IMR-90 (cell line): ENCODE measurements around the gene TMEM81. TPM values are rescaled to one million over a fixed set of nuclear protein-coding genes. Genes with fewer than 3 reads are reported as not detected.
A peak's percentile ranks its signal among the peaks of the same experiment; 100 is the strongest.

ENCODE experiments used
- ATAC-seq: fragments of 200-7000 bp; cut with Tn5 transposase; 2 replicates; pipeline ENCODE4 v1.9.1; 2020; ENCODE audit warnings: low read depth, mild to moderate bottlenecking, moderate library complexity
- BruUV-seq: library from RNA; stranded (reverse); fragments of 400-500 nt; replicated peaks from 2 replicates; lab custom pipeline; 2021; lab: Mats Ljungman, UMichigan
- CTCF ChIA-PET: fragments of 300-600 bp; formaldehyde crosslinking; extraction: SDS; loops from one replicate; lab custom pipeline; 2021; ENCODE audit warnings: antibody characterized with exemption; lab: Yijun Ruan, JAX
- POLR2A ChIA-PET: fragments of 300-600 bp; sonication (Branson Sonifier 250); formaldehyde crosslinking; loops from one replicate; lab custom pipeline; 2022; ENCODE audit warnings: antibody characterized with exemption; ENCODE audit not compliant: unreplicated experiment; lab: Charles Lee
- DNase-seq: peaks from one replicate; pipeline ENCODE4 v3.0.0; 2013
- H2AFZ ChIP-seq: replicated peaks from 2 replicates; pipeline ENCODE3; 2013; ENCODE audit warnings: low read length, mild to moderate bottlenecking; ENCODE audit not compliant: poor library complexity
- H2AK5ac ChIP-seq: 2 replicates; pipeline ENCODE4 v1.6.1; 2013; ENCODE audit warnings: low read depth, low read length, inconsistent platforms
- H2AK9ac ChIP-seq: replicated peaks from 2 replicates; pipeline ENCODE3; 2013; ENCODE audit warnings: mild to moderate bottlenecking, low read depth, low read length, moderate library complexity; ENCODE audit not compliant: poor library complexity
- H2BK120ac ChIP-seq: 2 replicates; pipeline ENCODE4 v1.6.1; 2013; ENCODE audit warnings: low read depth, low read length, inconsistent platforms
- H2BK15ac ChIP-seq: 3 replicates; pipeline ENCODE4 v1.6.1; 2013; ENCODE audit warnings: low read depth, low read length, inconsistent platforms
- H2BK20ac ChIP-seq: 2 replicates; pipeline ENCODE4 v1.6.1; 2013; ENCODE audit warnings: low read depth, mild to moderate bottlenecking, inconsistent platforms, low read length, moderate library complexity
- H2BK5ac ChIP-seq: 2 replicates; pipeline ENCODE4 v1.6.1; 2013; ENCODE audit warnings: mild to moderate bottlenecking, low read depth, low read length, inconsistent platforms; ENCODE audit not compliant: poor library complexity, severe bottlenecking
- H3K14ac ChIP-seq: replicated peaks from 2 replicates; pipeline ENCODE4 v1.6.1; 2013; ENCODE audit warnings: low read depth, low read length, inconsistent platforms
- H3K18ac ChIP-seq: 2 replicates; pipeline ENCODE4 v1.6.1; 2013; ENCODE audit warnings: low read depth, low read length, control low read depth
- H3K23ac ChIP-seq: 2 replicates; pipeline ENCODE4 v1.6.1; 2013; ENCODE audit warnings: low read depth, low read length, inconsistent platforms
- H3K27ac ChIP-seq: 2 replicates; pipeline ENCODE4 v1.5.1; 2013; ENCODE audit warnings: mild to moderate bottlenecking, control low read depth, low read length; ENCODE audit not compliant: insufficient read depth
- H3K27me3 ChIP-seq: 2 replicates; pipeline ENCODE4 v1.6.1; 2013; ENCODE audit warnings: low read length; ENCODE audit not compliant: control insufficient read depth, insufficient read depth
- H3K36me3 ChIP-seq: 2 replicates; pipeline ENCODE4 v1.6.1; 2013; ENCODE audit warnings: low read length, mixed read lengths; ENCODE audit not compliant: control insufficient read depth, insufficient read depth
- H3K4ac ChIP-seq: 2 replicates; pipeline ENCODE4 v1.6.1; 2013; ENCODE audit warnings: low read depth, low read length, inconsistent platforms
- H3K4me1 ChIP-seq: 2 replicates; pipeline ENCODE4 v1.6.1; 2013; ENCODE audit warnings: low read length, mixed read lengths; ENCODE audit not compliant: control insufficient read depth, insufficient read depth
- H3K4me2 ChIP-seq: 2 replicates; pipeline ENCODE4 v1.6.1; 2013; ENCODE audit warnings: low read depth, mild to moderate bottlenecking, control low read depth, low read length, moderate library complexity
- H3K4me3 ChIP-seq: 2 replicates; pipeline ENCODE4 v1.5.1; 2013; ENCODE audit warnings: low read depth, mild to moderate bottlenecking, control low read depth, low read length, moderate library complexity; ENCODE audit not compliant: insufficient read depth
- H3K56ac ChIP-seq: 2 replicates; pipeline ENCODE4 v1.6.1; 2013; ENCODE audit warnings: low read length, inconsistent platforms; ENCODE audit not compliant: insufficient read depth; ENCODE audit errors: extremely low read depth
- H3K79me1 ChIP-seq, 2 experiments: 2 replicates each; pipeline ENCODE4 v1.6.1; 2013; ENCODE audit warnings: low read length in 2 of 2, inconsistent platforms in 1 of 2, low read depth in 1 of 2
- H3K9ac ChIP-seq: 2 replicates; pipeline ENCODE4 v1.6.1; 2013; ENCODE audit warnings: low read depth, low read length, control low read depth
- H3K9me1 ChIP-seq: 2 replicates; pipeline ENCODE4 v1.6.1; 2013; ENCODE audit warnings: low read length, inconsistent platforms; ENCODE audit not compliant: insufficient read depth
- H3K9me3 ChIP-seq: 2 replicates; pipeline ENCODE4 v1.6.1; 2013; ENCODE audit warnings: low read length; ENCODE audit not compliant: control insufficient read depth, insufficient read depth
- H4K20me1 ChIP-seq: 2 replicates; pipeline ENCODE4 v1.6.1; 2013; ENCODE audit warnings: low read length, inconsistent platforms; ENCODE audit not compliant: insufficient read depth
- H4K5ac ChIP-seq: 2 replicates; pipeline ENCODE4 v1.6.1; 2013; ENCODE audit warnings: mild to moderate bottlenecking, low read depth, low read length, control low read depth
- H4K8ac ChIP-seq, 2 experiments: 2 replicates each; pipeline ENCODE4 v1.6.1; 2013; ENCODE audit warnings: low read depth in 2 of 2, low read length in 2 of 2, control low read depth in 1 of 2, inconsistent platforms in 1 of 2
- H4K91ac ChIP-seq: 2 replicates; pipeline ENCODE4 v1.6.1; 2013; ENCODE audit warnings: low read depth, low read length, inconsistent platforms; ENCODE audit not compliant: insufficient read depth
- CHD1 ChIP-seq: IDR thresholded peaks from 2 replicates; pipeline ENCODE4 v1.6.1; 2012; ENCODE audit warnings: low read depth, low read length, improper control_type of control experiment
- MAZ ChIP-seq: IDR thresholded peaks from 2 replicates; pipeline ENCODE4 v1.6.1; 2012; ENCODE audit warnings: low read depth, mild to moderate bottlenecking, low read length, improper control_type of control experiment, moderate library complexity, borderline replicate concordance
- WGBS, 2 experiments: methylation state at CpG; one replicate each; pipeline versions ENCODE4 v1.1.5 to v1.1.7; 2013; ENCODE audit warnings: missing lambda C conversion rate in 2 of 2; ENCODE audit not compliant: insufficient read length in 1 of 2; ENCODE audit errors: extremely low coverage in 2 of 2; 5-methylcytosine and 5-hydroxymethylcytosine counted together
- dilution Hi-C: fragments of 300-500 bp; cut with HindIII; formaldehyde crosslinking; loops from one replicate; pipeline ENCODE4 v1.14.3; 2018; ENCODE audit warnings: low sequenced_read_pairs; ENCODE audit not compliant: unreplicated experiment
- in situ Hi-C: fragments of 300-500 bp; cut with MboI; formaldehyde crosslinking; loops from 3 replicates; pipeline ENCODE4 v1.14.3; 2019; ENCODE audit warnings: low sequenced_read_pairs, inconsistent platforms, mixed read lengths
- intact Hi-C: fragments of 100-400 bp; cut with micrococcal nuclease; formaldehyde crosslinking; loops from 2 replicates; pipeline ENCODE4 v1.10.0; 2022
- polyA plus RNA-seq, 3 experiments: library from polyadenylated mRNA; depleted of rRNA; stranded (reverse); fragments of >200 nt; gene quantifications; 2 replicates each; pipeline ENCODE4 v1.2.3, GENCODE V29; 2012; ENCODE audit warnings: low replicate concordance in 1 of 3
- total RNA-seq: library from RNA; depleted of rRNA; stranded (reverse); fragments of >200 nt; gene quantifications from 2 replicates; pipeline ENCODE4 v1.2.3, GENCODE V29; 2012

TMEM81 gene
- total and polyA plus RNA-seq, 2 of the 4 experiments (the other 2 are of a cell fraction), result 1.5 to 1.8 TPM

- no TSS peak for BruUV-seq
- intact Hi-C loops (loop anchor here (1.0 kb wide), 3 partner anchors 72 to 253 kb away; no protein-coding TSS in a partner anchor), dilution Hi-C loops (no loop called here), in situ Hi-C loops (loop anchor here (5.0 kb wide), 1 partner anchor 74 kb away; no protein-coding TSS in a partner anchor)
- H4K8ac ChIP-seq, result no peak overlapping the region
- no peak overlapping the region for H3K27ac ChIP-seq
- no peak overlapping the region for H3K14ac ChIP-seq
- ATAC-seq (peak; percentile 50; the same call in 1 of the 2 replicates), DNase-seq (no peak)
- H2AK5ac ChIP-seq, result no peak overlapping the region
- H3K9me3 ChIP-seq, result no peaks in the 10 kb centered on the region
- no peak overlapping the region for H3K4me3 ChIP-seq
- peak overlapping the region; percentile 23 for H2AK9ac ChIP-seq
- no peaks in the 10 kb centered on the region for H3K79me1 ChIP-seq
- no peak overlapping the region for H3K4ac ChIP-seq
- no peaks in the 10 kb centered on the region for H3K4me1 ChIP-seq
- no peak overlapping the region for H4K5ac ChIP-seq
- H2BK20ac ChIP-seq, result no peak overlapping the region
- no peak overlapping the region for H2BK120ac ChIP-seq
- ChIA-PET CTCF (interaction anchor here (0.7 to 2.9 kb wide), 22 partner anchors 8 to 421 kb away, joined by 3 to 31 read pairs (median 4); no protein-coding TSS in a partner anchor), POLR2A (no interaction called here)
- WGBS, 2 experiments, result 80% methylated on average over 5 of the region's 14 CpGs; no CpG with 5 or more reads in 1 of the 2 experiments
- H2BK5ac ChIP-seq, result no peak overlapping the region
- no peak overlapping the region for H4K91ac ChIP-seq
- H3K27me3 ChIP-seq, result peaks cover 15% of the 10 kb centered on the region
- no peaks in the 10 kb centered on the region for H3K36me3 ChIP-seq
- H4K20me1 ChIP-seq, result no peaks in the 10 kb centered on the region
- no peak overlapping the region for H3K18ac ChIP-seq
- H3K9ac ChIP-seq, result no peak overlapping the region
- TF ChIP-seq MAZ (no peak), CHD1 (no peak)
- H3K4me2 ChIP-seq, result no peak overlapping the region
- H3K23ac ChIP-seq, result no peak overlapping the region
- H2BK15ac ChIP-seq, result no peak overlapping the region
- H3K9me1 ChIP-seq, result no peaks in the 10 kb centered on the region
- H3K56ac ChIP-seq, result no peak overlapping the region
- H2AFZ ChIP-seq, result peak overlapping the region; percentile 40
Measured at GRCh38 chr1:205061227-205061626, 23.0 kb downstream of the TMEM81 start.
